IMR-90 (cell line): ENCODE data around the gene NUB1. TPM values are rescaled to one million over a fixed set of nuclear protein-coding genes. Genes with fewer than 3 reads are reported as not detected.

Experiments
- ATAC-seq: fragments of 200-7000 bp; cut with Tn5 transposase; 2 replicates; pipeline ENCODE4 v1.9.1; 2020; ENCODE audit warnings: low read depth, mild to moderate bottlenecking, moderate library complexity
- BruUV-seq: library from RNA; stranded (reverse); fragments of 400-500 nt; replicated peaks from 2 replicates; lab custom pipeline; 2021; lab: Mats Ljungman, UMichigan
- CTCF ChIA-PET: fragments of 300-600 bp; formaldehyde crosslinking; extraction: SDS; loops from one replicate; lab custom pipeline; 2021; ENCODE audit warnings: antibody characterized with exemption; lab: Yijun Ruan, JAX
- POLR2A ChIA-PET: fragments of 300-600 bp; sonication (Branson Sonifier 250); formaldehyde crosslinking; loops from one replicate; lab custom pipeline; 2022; ENCODE audit warnings: antibody characterized with exemption; ENCODE audit not compliant: unreplicated experiment; lab: Charles Lee
- DNase-seq: peaks from one replicate; pipeline ENCODE4 v3.0.0; 2013
- H2AFZ ChIP-seq: replicated peaks from 2 replicates; pipeline ENCODE3; 2013; ENCODE audit warnings: low read length, mild to moderate bottlenecking; ENCODE audit not compliant: poor library complexity
- H2AK5ac ChIP-seq: 2 replicates; pipeline ENCODE4 v1.6.1; 2013; ENCODE audit warnings: low read depth, low read length, inconsistent platforms
- H2AK9ac ChIP-seq: replicated peaks from 2 replicates; pipeline ENCODE3; 2013; ENCODE audit warnings: mild to moderate bottlenecking, low read depth, low read length, moderate library complexity; ENCODE audit not compliant: poor library complexity
- H2BK120ac ChIP-seq: 2 replicates; pipeline ENCODE4 v1.6.1; 2013; ENCODE audit warnings: low read depth, low read length, inconsistent platforms
- H2BK15ac ChIP-seq: 3 replicates; pipeline ENCODE4 v1.6.1; 2013; ENCODE audit warnings: low read depth, low read length, inconsistent platforms
- H2BK20ac ChIP-seq: 2 replicates; pipeline ENCODE4 v1.6.1; 2013; ENCODE audit warnings: low read depth, mild to moderate bottlenecking, inconsistent platforms, low read length, moderate library complexity
- H2BK5ac ChIP-seq: 2 replicates; pipeline ENCODE4 v1.6.1; 2013; ENCODE audit warnings: mild to moderate bottlenecking, low read depth, low read length, inconsistent platforms; ENCODE audit not compliant: poor library complexity, severe bottlenecking
- H3K14ac ChIP-seq: replicated peaks from 2 replicates; pipeline ENCODE4 v1.6.1; 2013; ENCODE audit warnings: low read depth, low read length, inconsistent platforms
- H3K18ac ChIP-seq: 2 replicates; pipeline ENCODE4 v1.6.1; 2013; ENCODE audit warnings: low read depth, low read length, control low read depth
- H3K23ac ChIP-seq: 2 replicates; pipeline ENCODE4 v1.6.1; 2013; ENCODE audit warnings: low read depth, low read length, inconsistent platforms
- H3K27ac ChIP-seq: 2 replicates; pipeline ENCODE4 v1.5.1; 2013; ENCODE audit warnings: mild to moderate bottlenecking, control low read depth, low read length; ENCODE audit not compliant: insufficient read depth
- H3K27me3 ChIP-seq: 2 replicates; pipeline ENCODE4 v1.6.1; 2013; ENCODE audit warnings: low read length; ENCODE audit not compliant: control insufficient read depth, insufficient read depth
- H3K36me3 ChIP-seq: 2 replicates; pipeline ENCODE4 v1.6.1; 2013; ENCODE audit warnings: low read length, mixed read lengths; ENCODE audit not compliant: control insufficient read depth, insufficient read depth
- H3K4ac ChIP-seq: 2 replicates; pipeline ENCODE4 v1.6.1; 2013; ENCODE audit warnings: low read depth, low read length, inconsistent platforms
- H3K4me1 ChIP-seq: 2 replicates; pipeline ENCODE4 v1.6.1; 2013; ENCODE audit warnings: low read length, mixed read lengths; ENCODE audit not compliant: control insufficient read depth, insufficient read depth
- H3K4me2 ChIP-seq: 2 replicates; pipeline ENCODE4 v1.6.1; 2013; ENCODE audit warnings: low read depth, mild to moderate bottlenecking, control low read depth, low read length, moderate library complexity
- H3K4me3 ChIP-seq: 2 replicates; pipeline ENCODE4 v1.5.1; 2013; ENCODE audit warnings: low read depth, mild to moderate bottlenecking, control low read depth, low read length, moderate library complexity; ENCODE audit not compliant: insufficient read depth
- H3K56ac ChIP-seq: 2 replicates; pipeline ENCODE4 v1.6.1; 2013; ENCODE audit warnings: low read length, inconsistent platforms; ENCODE audit not compliant: insufficient read depth; ENCODE audit errors: extremely low read depth
- H3K79me1 ChIP-seq, 2 experiments: 2 replicates each; pipeline ENCODE4 v1.6.1; 2013; ENCODE audit warnings: low read length in 2 of 2, inconsistent platforms in 1 of 2, low read depth in 1 of 2
- H3K9ac ChIP-seq: 2 replicates; pipeline ENCODE4 v1.6.1; 2013; ENCODE audit warnings: low read depth, low read length, control low read depth
- H3K9me1 ChIP-seq: 2 replicates; pipeline ENCODE4 v1.6.1; 2013; ENCODE audit warnings: low read length, inconsistent platforms; ENCODE audit not compliant: insufficient read depth
- H3K9me3 ChIP-seq: 2 replicates; pipeline ENCODE4 v1.6.1; 2013; ENCODE audit warnings: low read length; ENCODE audit not compliant: control insufficient read depth, insufficient read depth
- H4K20me1 ChIP-seq: 2 replicates; pipeline ENCODE4 v1.6.1; 2013; ENCODE audit warnings: low read length, inconsistent platforms; ENCODE audit not compliant: insufficient read depth
- H4K5ac ChIP-seq: 2 replicates; pipeline ENCODE4 v1.6.1; 2013; ENCODE audit warnings: mild to moderate bottlenecking, low read depth, low read length, control low read depth
- H4K8ac ChIP-seq, 2 experiments: 2 replicates each; pipeline ENCODE4 v1.6.1; 2013; ENCODE audit warnings: low read depth in 2 of 2, low read length in 2 of 2, control low read depth in 1 of 2, inconsistent platforms in 1 of 2
- H4K91ac ChIP-seq: 2 replicates; pipeline ENCODE4 v1.6.1; 2013; ENCODE audit warnings: low read depth, low read length, inconsistent platforms; ENCODE audit not compliant: insufficient read depth
- WGBS, 2 experiments: methylation state at CpG; one replicate each; pipeline versions ENCODE4 v1.1.5 to v1.1.7; 2013; ENCODE audit warnings: missing lambda C conversion rate in 2 of 2; ENCODE audit not compliant: insufficient read length in 1 of 2; ENCODE audit errors: extremely low coverage in 2 of 2; 5-methylcytosine and 5-hydroxymethylcytosine counted together
- dilution Hi-C: fragments of 300-500 bp; cut with HindIII; formaldehyde crosslinking; loops from one replicate; pipeline ENCODE4 v1.14.3; 2018; ENCODE audit warnings: low sequenced_read_pairs; ENCODE audit not compliant: unreplicated experiment
- in situ Hi-C: fragments of 300-500 bp; cut with MboI; formaldehyde crosslinking; loops from 3 replicates; pipeline ENCODE4 v1.14.3; 2019; ENCODE audit warnings: low sequenced_read_pairs, inconsistent platforms, mixed read lengths
- intact Hi-C: fragments of 100-400 bp; cut with micrococcal nuclease; formaldehyde crosslinking; loops from 2 replicates; pipeline ENCODE4 v1.10.0; 2022
- polyA plus RNA-seq, 3 experiments: library from polyadenylated mRNA; depleted of rRNA; stranded (reverse); fragments of >200 nt; gene quantifications; 2 replicates each; pipeline ENCODE4 v1.2.3, GENCODE V29; 2012; ENCODE audit warnings: low replicate concordance in 1 of 3
- total RNA-seq: library from RNA; depleted of rRNA; stranded (reverse); fragments of >200 nt; gene quantifications from 2 replicates; pipeline ENCODE4 v1.2.3, GENCODE V29; 2012
- TF ChIP-seq, protein P1 (sequence below): fragments of 150-350 bp; IDR thresholded peaks from 2 replicates; pipeline ENCODE4 v1.6.1; 2016; ENCODE audit warnings: low read depth, mild to moderate bottlenecking, low read length, moderate library complexity, borderline replicate concordance

NUB1 gene
- total and polyA plus RNA-seq, 2 of the 4 experiments (the other 2 are of a cell fraction): 20.1 to 29.7 TPM

DNA sequence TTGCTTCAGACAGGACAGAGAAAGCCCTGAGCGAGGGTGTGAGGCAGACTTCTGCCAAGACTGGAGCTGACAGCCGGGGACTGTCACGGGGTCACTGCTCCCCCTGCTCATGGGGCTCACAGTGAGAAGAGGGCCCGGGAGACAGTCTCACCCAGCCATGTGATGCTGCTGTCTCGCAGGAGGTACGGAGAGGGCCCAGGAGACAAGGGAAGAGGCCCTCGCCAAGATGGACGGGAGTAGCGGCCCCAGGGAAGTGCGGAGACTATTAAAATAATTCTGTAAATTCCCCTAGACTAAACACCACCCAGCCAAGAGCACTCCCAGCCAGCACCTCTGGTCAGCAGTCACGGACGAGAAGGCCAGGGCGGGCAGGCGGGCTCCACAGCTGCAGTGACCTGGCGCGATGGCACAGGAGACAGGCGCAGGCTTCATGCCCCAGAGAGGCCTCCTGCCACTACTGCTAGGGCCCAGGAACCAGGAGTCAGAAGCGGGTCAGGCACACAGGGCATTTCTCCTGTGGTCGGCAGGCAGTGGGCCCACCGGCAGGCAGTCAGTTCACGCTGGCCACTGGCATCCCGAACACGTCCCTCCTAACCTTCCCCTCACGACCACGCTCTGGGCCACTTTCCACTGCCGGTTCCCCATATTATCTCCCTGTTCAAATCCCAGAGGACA lies 44.2 kb downstream of the NUB1 start:
- Histone ChIP-seq H4K8ac (no peak overlapping the region), H3K27me3 (peaks cover 60% of the 10 kb centered on the region), H3K4ac (no peak overlapping the region), H2AK5ac (no peak overlapping the region), H2AFZ (no peak overlapping the region), H3K18ac (no peak overlapping the region), H3K23ac (no peak overlapping the region), H4K5ac (no peak overlapping the region), H3K14ac (no peak overlapping the region), H3K9ac (no peak overlapping the region), H3K9me3 (peaks cover 6% of the 10 kb centered on the region), H3K27ac (no peak overlapping the region), H2BK120ac (no peak overlapping the region), H3K4me3 (no peak overlapping the region), H4K20me1 (no peaks in the 10 kb centered on the region), H3K36me3 (no peaks in the 10 kb centered on the region), H2BK15ac (no peak overlapping the region), H3K4me1 (no peaks in the 10 kb centered on the region), H2AK9ac (no peak overlapping the region), H4K91ac (no peak overlapping the region), H3K9me1 (no peaks in the 10 kb centered on the region), H3K56ac (no peak overlapping the region), H3K79me1 (no peaks in the 10 kb centered on the region), H2BK5ac (no peak overlapping the region), H3K4me2 (no peak overlapping the region), H2BK20ac (no peak overlapping the region)
- dilution Hi-C loops (no loop called here), in situ Hi-C loops (no loop called here), intact Hi-C loops (no loop called here)
- WGBS, 2 experiments: 75% methylated on average over 12 of the region's 26 CpGs; no CpG with 5 or more reads in 1 of the 2 experiments
- CTCF ChIA-PET: no interaction called here
- DNase-seq (no peak), ATAC-seq (no peak)
- POLR2A ChIA-PET: no interaction called here
- TF ChIP-seq, protein P1, sequence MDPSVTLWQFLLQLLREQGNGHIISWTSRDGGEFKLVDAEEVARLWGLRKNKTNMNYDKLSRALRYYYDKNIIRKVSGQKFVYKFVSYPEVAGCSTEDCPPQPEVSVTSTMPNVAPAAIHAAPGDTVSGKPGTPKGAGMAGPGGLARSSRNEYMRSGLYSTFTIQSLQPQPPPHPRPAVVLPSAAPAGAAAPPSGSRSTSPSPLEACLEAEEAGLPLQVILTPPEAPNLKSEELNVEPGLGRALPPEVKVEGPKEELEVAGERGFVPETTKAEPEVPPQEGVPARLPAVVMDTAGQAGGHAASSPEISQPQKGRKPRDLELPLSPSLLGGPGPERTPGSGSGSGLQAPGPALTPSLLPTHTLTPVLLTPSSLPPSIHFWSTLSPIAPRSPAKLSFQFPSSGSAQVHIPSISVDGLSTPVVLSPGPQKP: no peak
- BruUV-seq: no TSS peak
